ENCODE results near the gene SMARCB1.

GRCh38 chr22:23767303-23767672, 19.5 kb upstream of the SMARCB1 start:
- TF ChIP-seq POLR2A (IDR thresholded peaks at IDR 0.05) (no peak), POLR2AphosphoS5 (IDR thresholded peaks at IDR 0.05) (no peak), CTCF (IDR thresholded peaks at IDR 0.05) (no peak)

Measured in sigmoid colon (tissue), 4 donors.